ENCODE data around the gene ACAT2.

The ACAT2 gene

DNA sequence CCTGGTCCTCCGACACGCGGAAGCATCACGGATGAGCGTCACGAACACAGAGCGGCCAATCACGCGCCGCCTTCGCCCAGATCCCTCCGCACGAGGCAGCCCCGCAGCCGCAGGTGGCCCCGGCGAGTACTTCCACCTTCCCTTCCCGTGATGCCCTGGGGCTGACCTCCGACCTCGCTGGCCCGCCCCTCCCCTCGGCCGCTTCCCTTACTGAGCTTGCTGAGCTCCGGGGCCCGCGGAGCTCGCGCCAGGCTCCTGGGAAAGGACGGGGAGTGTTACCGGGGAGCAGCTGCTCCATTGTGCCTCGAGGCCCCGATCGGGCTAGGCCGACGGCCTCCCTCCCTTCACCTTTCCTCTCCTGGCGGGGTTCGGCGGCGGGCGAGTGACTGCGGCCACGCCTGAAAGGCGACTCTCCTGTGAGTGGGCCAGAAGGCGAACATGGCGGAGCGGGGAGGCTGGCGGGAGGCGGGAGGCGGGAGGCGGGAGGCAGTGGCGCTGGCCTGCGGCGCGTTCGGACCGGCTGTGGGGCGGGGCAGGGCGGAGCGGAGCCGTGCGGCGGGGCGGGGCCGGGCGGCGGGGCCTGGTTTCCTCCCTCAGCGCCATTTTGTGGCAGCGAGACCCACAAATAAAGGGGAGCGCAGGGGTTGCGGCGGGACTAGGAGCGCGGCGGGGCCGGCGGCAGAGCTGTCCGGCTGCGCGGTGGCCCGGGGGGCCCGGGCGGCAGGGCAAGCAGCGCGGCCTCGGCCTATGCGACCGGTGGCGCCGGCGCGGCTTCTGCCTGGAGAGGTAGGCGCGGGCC, 34.7 kb upstream of the ACAT2 start, which contains the start of gene WTAP:
Gene WTAP, plus strand, starts transcription at position 589 of the 799 bp plus-strand sequence. CDS start 8,760 bp downstream, outside the sequence.
- TF ChIP-seq TCF12 (IDR thresholded peaks at IDR 0.05; ENCODE audit: low read depth) (peak; percentile 80; the same call in 1 of the 2 replicates), EGR1 (IDR thresholded peaks at IDR 0.05) (0 out of 2 replicates have a peak, but pooled peaks have one; percentile 14), NFIC (IDR thresholded peaks at IDR 0.05) (peak; percentile 27), CREB1 (IDR thresholded peaks at IDR 0.05; ENCODE audit: low read depth) (peak; percentile 73), MAX (IDR thresholded peaks at IDR 0.05) (peak; percentile 98), CEBPB (IDR thresholded peaks at IDR 0.05) (no peak), ZBTB7A (IDR thresholded peaks at IDR 0.05; ENCODE audit: low read depth) (no peak), TAF1 (IDR thresholded peaks at IDR 0.05; ENCODE audit: low read depth) (peak; percentile 98), EP300 (IDR thresholded peaks at IDR 0.05; ENCODE audit: borderline replicate concordance) (peak; percentile 21; the same call in 1 of the 2 replicates), YY1 (IDR thresholded peaks at IDR 0.05; ENCODE audit: low read depth) (peak; percentile 85), TEAD4 (IDR thresholded peaks at IDR 0.05) (peak; percentile 33), RAD21 (IDR thresholded peaks at IDR 0.05; ENCODE audit: low read depth) (no peak), FOXM1 (IDR thresholded peaks at IDR 0.05; ENCODE audit: borderline replicate concordance, low read depth) (no peak)
- TF ChIP-seq, protein P1, sequence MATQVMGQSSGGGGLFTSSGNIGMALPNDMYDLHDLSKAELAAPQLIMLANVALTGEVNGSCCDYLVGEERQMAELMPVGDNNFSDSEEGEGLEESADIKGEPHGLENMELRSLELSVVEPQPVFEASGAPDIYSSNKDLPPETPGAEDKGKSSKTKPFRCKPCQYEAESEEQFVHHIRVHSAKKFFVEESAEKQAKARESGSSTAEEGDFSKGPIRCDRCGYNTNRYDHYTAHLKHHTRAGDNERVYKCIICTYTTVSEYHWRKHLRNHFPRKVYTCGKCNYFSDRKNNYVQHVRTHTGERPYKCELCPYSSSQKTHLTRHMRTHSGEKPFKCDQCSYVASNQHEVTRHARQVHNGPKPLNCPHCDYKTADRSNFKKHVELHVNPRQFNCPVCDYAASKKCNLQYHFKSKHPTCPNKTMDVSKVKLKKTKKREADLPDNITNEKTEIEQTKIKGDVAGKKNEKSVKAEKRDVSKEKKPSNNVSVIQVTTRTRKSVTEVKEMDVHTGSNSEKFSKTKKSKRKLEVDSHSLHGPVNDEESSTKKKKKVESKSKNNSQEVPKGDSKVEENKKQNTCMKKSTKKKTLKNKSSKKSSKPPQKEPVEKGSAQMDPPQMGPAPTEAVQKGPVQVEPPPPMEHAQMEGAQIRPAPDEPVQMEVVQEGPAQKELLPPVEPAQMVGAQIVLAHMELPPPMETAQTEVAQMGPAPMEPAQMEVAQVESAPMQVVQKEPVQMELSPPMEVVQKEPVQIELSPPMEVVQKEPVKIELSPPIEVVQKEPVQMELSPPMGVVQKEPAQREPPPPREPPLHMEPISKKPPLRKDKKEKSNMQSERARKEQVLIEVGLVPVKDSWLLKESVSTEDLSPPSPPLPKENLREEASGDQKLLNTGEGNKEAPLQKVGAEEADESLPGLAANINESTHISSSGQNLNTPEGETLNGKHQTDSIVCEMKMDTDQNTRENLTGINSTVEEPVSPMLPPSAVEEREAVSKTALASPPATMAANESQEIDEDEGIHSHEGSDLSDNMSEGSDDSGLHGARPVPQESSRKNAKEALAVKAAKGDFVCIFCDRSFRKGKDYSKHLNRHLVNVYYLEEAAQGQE (IDR thresholded peaks at IDR 0.05; ENCODE audit: low read depth), result no peak
- TF ChIP-seq, protein P2, sequence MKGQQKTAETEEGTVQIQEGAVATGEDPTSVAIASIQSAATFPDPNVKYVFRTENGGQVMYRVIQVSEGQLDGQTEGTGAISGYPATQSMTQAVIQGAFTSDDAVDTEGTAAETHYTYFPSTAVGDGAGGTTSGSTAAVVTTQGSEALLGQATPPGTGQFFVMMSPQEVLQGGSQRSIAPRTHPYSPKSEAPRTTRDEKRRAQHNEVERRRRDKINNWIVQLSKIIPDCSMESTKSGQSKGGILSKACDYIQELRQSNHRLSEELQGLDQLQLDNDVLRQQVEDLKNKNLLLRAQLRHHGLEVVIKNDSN (IDR thresholded peaks at IDR 0.05), result peak; percentile 78

DNA sequence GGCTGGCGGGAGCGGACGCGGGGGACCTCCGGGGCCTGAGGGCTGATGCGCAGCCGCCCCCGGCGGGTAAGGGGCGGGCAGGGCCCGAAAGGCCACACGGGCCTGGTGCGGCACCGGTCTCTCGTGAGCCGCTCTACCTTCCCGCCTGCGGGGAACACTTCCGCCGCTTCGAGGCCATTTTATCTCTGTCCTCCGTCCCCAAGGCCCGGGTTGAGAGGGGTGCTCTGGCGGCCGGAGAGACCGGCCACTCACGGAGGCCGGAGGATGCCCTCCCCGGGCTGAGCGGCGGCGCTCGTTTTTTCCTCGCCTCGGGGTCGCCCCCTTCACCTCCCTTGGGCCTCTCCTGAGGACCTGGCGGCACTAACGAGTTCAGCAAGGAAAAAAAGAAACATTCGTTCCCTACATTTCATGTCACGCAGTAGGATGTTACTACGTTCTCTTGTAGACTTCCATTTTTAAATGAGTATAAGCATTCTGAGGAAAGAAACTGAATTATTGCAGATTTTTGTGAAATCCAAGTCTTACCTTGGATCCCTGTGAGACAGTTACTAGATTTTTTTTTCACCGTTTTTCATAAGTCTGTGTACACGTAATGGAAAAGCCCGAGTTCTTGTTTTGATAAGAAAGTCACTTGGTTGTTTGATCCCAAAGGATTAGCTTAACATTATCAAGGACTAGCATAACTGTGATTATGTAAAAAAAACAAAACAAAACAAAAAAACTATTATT, 34.0 kb upstream of the ACAT2 start:
- TF ChIP-seq CREB1 (IDR thresholded peaks at IDR 0.05; ENCODE audit: low read depth) (no peak), EGR1 (IDR thresholded peaks at IDR 0.05) (no peak), NFIC (IDR thresholded peaks at IDR 0.05) (no peak), EP300 (IDR thresholded peaks at IDR 0.05; ENCODE audit: borderline replicate concordance) (no peak), TEAD4 (IDR thresholded peaks at IDR 0.05) (no peak), YY1 (IDR thresholded peaks at IDR 0.05; ENCODE audit: low read depth) (no peak), TAF1 (IDR thresholded peaks at IDR 0.05; ENCODE audit: low read depth) (no peak), CEBPB (IDR thresholded peaks at IDR 0.05) (no peak), FOXM1 (IDR thresholded peaks at IDR 0.05; ENCODE audit: borderline replicate concordance, low read depth) (no peak), MAX (IDR thresholded peaks at IDR 0.05) (no peak), ZBTB7A (IDR thresholded peaks at IDR 0.05; ENCODE audit: low read depth) (no peak), RAD21 (IDR thresholded peaks at IDR 0.05; ENCODE audit: low read depth) (no peak), TCF12 (IDR thresholded peaks at IDR 0.05; ENCODE audit: low read depth) (no peak)
- TF ChIP-seq, protein P2 (IDR thresholded peaks at IDR 0.05), result no peak
- TF ChIP-seq, protein P1 (IDR thresholded peaks at IDR 0.05; ENCODE audit: low read depth), result no peak

DNA sequence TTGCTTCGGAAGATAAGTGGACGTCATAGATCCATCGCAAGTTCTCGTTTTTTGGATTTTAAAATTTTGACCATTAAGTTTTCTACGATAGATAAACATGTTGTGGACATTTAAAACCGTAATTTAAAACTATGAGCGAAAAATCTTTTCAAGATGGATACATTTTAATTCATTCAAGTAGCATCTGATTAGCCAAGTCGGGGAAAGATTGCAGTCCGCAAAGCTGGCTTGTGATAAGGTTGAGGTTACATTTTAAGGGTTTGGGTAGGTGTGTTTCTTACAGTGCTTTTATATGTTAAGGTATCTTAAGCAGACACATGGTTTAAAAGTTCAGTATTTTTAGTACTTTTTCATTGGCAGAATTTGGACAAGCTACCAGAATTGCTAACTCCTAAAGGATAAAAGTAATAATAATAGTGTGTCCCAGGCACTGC, 33.3 kb upstream of the ACAT2 start:
- TF ChIP-seq NFIC (IDR thresholded peaks at IDR 0.05), result no peak

DNA sequence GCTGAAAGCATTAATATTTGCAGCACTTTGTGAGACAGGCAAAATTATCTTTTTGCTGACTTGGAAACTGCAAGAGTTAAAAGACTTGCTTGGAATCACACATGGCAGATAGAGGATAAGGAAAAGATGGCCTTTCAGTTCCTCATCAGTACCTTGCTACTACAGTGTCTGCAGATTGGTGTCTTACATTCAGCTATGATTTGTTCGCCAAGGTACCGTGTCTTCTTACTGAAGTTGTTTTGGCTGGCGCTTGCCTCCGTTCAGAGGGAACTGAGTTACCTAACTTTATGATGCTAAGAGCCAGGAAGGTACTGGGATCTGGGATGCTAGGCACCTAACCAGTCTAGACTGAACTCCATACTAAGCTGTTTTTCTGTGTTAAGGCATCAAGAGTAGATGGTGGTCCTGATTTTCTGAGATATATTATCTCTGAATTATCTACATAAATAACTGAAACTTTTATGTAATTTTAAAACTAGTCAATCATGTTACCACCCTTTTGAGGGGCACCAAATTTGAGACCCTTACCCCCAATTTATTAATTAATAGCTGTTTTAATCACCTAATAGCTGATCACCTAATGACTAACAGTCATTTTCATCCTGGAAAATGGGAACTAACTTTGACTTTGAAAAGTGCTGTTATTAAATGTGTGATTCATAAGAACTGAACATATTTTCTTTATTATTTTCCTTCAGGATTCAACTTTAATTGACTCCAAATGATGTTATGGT, 32.1 kb upstream of the ACAT2 start:
- TF ChIP-seq NFIC (IDR thresholded peaks at IDR 0.05) (no peak), CEBPB (IDR thresholded peaks at IDR 0.05) (no peak), TAF1 (IDR thresholded peaks at IDR 0.05; ENCODE audit: low read depth) (no peak), TEAD4 (IDR thresholded peaks at IDR 0.05) (no peak), TCF12 (IDR thresholded peaks at IDR 0.05; ENCODE audit: low read depth) (no peak)

DNA sequence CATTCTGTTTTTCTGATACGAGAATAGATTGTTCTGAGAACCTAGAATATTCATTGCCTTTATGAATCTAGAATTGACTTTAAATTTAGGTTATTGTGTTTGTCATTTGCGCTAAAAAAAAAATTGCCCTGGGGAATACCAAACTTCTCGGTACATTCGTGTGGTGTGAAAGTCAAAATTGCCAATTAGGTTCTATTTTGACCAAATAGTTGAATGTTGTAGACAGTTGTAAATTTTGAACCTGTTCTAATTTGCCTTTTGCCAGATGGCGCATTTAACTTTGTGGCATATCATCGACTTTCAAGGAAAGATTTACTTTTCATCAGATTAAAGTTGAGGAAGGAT, 31.5 kb upstream of the ACAT2 start:
- TF ChIP-seq, protein P2 (IDR thresholded peaks at IDR 0.05), result no peak
- no peak for TF ChIP-seq CEBPB (IDR thresholded peaks at IDR 0.05)
- TF ChIP-seq, protein P1 (IDR thresholded peaks at IDR 0.05; ENCODE audit: low read depth), result no peak
- TF ChIP-seq ZBTB7A (IDR thresholded peaks at IDR 0.05; ENCODE audit: low read depth), result no peak
- TF ChIP-seq EP300 (IDR thresholded peaks at IDR 0.05; ENCODE audit: borderline replicate concordance), result no peak
- no peak for TF ChIP-seq RAD21 (IDR thresholded peaks at IDR 0.05; ENCODE audit: low read depth)
- no peak for TF ChIP-seq YY1 (IDR thresholded peaks at IDR 0.05; ENCODE audit: low read depth)
- no peak for TF ChIP-seq TEAD4 (IDR thresholded peaks at IDR 0.05)
- TF ChIP-seq NFIC (IDR thresholded peaks at IDR 0.05), result no peak

Data from Ishikawa (cell line).